ENCODE results near the gene KIAA0319L.

- TF ChIP-seq POLR2A (IDR thresholded peaks at IDR 0.05) (no peak), CTCF (IDR thresholded peaks at IDR 0.05) (no peak), EP300 (IDR thresholded peaks at IDR 0.05) (no peak)
These were observed 10.8 kb upstream of the KIAA0319L start for GRCh38 chr1:35567947-35568558.
